Muscle layer of colon (tissue), 2 donors: ENCODE data around the gene ANO6.

Source experiments
- H3K27ac ChIP-seq: one replicate; pipeline ENCODE4 v1.7.0; 2013; ENCODE audit warnings: low read depth, mild to moderate bottlenecking, low read length, moderate library complexity
- H3K27me3 ChIP-seq, 2 donors: one replicate each; pipeline ENCODE4 v1.7.0; 2013; ENCODE audit warnings: low read length in 2 of 2, mild to moderate bottlenecking in 2 of 2; ENCODE audit not compliant: insufficient read depth in 2 of 2, control insufficient read depth in 1 of 2
- H3K36me3 ChIP-seq: one replicate; pipeline ENCODE4 v1.7.0; 2013; ENCODE audit warnings: mild to moderate bottlenecking, low read length; ENCODE audit not compliant: insufficient read depth
- H3K4me1 ChIP-seq: one replicate; pipeline ENCODE4 v1.7.0; 2013; ENCODE audit warnings: mild to moderate bottlenecking, low read length; ENCODE audit not compliant: insufficient read depth
- H3K4me3 ChIP-seq, 2 donors: one replicate each; pipeline ENCODE4 v1.7.0; 2013; ENCODE audit warnings: low read length in 2 of 2, low read depth in 1 of 2, mild to moderate bottlenecking in 1 of 2, moderate library complexity in 1 of 2
- H3K9ac ChIP-seq: one replicate; pipeline ENCODE4 v1.7.0; 2013; ENCODE audit warnings: low read length
- H3K9me3 ChIP-seq: one replicate; pipeline ENCODE4 v1.7.0; 2013; ENCODE audit warnings: mild to moderate bottlenecking, low read length
- donor health status: abdominal sarcoma.
- donor health status: Adenocarcinoma of cecum.

The ANO6 gene

GRCh38 chr12:45339035-45339434, 123.1 kb downstream of the ANO6 start:
- Histone ChIP-seq H3K9me3 (no peaks in the 10 kb centered on the region), H3K9ac (no peak overlapping the region)

GRCh38 chr12:45342171-45342570, 126.3 kb downstream of the ANO6 start:
- Histone ChIP-seq H3K27ac (no peak overlapping the region), H3K4me1 (peaks cover 21% of the 10 kb centered on the region), H3K4me3 (no peak overlapping the region), H3K9me3 (no peaks in the 10 kb centered on the region), H3K36me3 (no peaks in the 10 kb centered on the region), H3K27me3 (no peaks in the 10 kb centered on the region), H3K9ac (no peak overlapping the region)

More at GRCh38 chr12:45339035-45339434, 123.1 kb downstream of the ANO6 start:
- Histone ChIP-seq H3K27ac (peak overlapping the region; percentile 45), H3K4me3 (no peak overlapping the region), H3K27me3 (no peaks in the 10 kb centered on the region), H3K36me3 (no peaks in the 10 kb centered on the region), H3K4me1 (peaks cover 22% of the 10 kb centered on the region)

GRCh38 chr12:45342848-45343247, 127.0 kb downstream of the ANO6 start:
- Histone ChIP-seq H3K4me1 (peaks cover 21% of the 10 kb centered on the region), H3K27ac (no peak overlapping the region), H3K9ac (no peak overlapping the region), H3K36me3 (peaks cover under 1% of the 10 kb centered on the region), H3K4me3 (no peak overlapping the region), H3K27me3 (no peaks in the 10 kb centered on the region), H3K9me3 (no peaks in the 10 kb centered on the region)

- Histone ChIP-seq H3K27ac (no peak overlapping the region), H3K4me1 (peaks cover 15% of the 10 kb centered on the region)
Measured at GRCh38 chr12:45343269-45344051, 127.6 kb downstream of the ANO6 start.

GRCh38 chr12:45348311-45348710, 132.4 kb downstream of the ANO6 start:
- Histone ChIP-seq H3K27me3 (no peaks in the 10 kb centered on the region), H3K9ac (no peak overlapping the region), H3K4me3 (no peak overlapping the region), H3K4me1 (peaks cover 10% of the 10 kb centered on the region), H3K27ac (no peak overlapping the region), H3K9me3 (no peaks in the 10 kb centered on the region), H3K36me3 (peaks cover 27% of the 10 kb centered on the region)

More at GRCh38 chr12:45343269-45344051, 127.6 kb downstream of the ANO6 start:
- Histone ChIP-seq H3K9ac (no peak overlapping the region), H3K4me3 (no peak overlapping the region), H3K9me3 (no peaks in the 10 kb centered on the region), H3K36me3 (peaks cover 7% of the 10 kb centered on the region), H3K27me3 (no peaks in the 10 kb centered on the region)

GRCh38 chr12:45348986-45349385, 133.1 kb downstream of the ANO6 start:
- Histone ChIP-seq H3K36me3 (peaks cover 27% of the 10 kb centered on the region), H3K4me1 (peaks cover 9% of the 10 kb centered on the region), H3K9me3 (no peaks in the 10 kb centered on the region), H3K4me3 (no peak overlapping the region), H3K27me3 (no peaks in the 10 kb centered on the region), H3K9ac (no peak overlapping the region), H3K27ac (no peak overlapping the region)

GRCh38 chr12:45349916-45350315, 134.0 kb downstream of the ANO6 start:
- no peak overlapping the region for H3K9ac ChIP-seq
- H3K4me1 ChIP-seq: peaks cover 9% of the 10 kb centered on the region
- no peak overlapping the region for H3K27ac ChIP-seq
- H3K27me3 ChIP-seq: no peaks in the 10 kb centered on the region
- no peak overlapping the region for H3K4me3 ChIP-seq
- peaks cover 27% of the 10 kb centered on the region for H3K36me3 ChIP-seq
- H3K9me3 ChIP-seq: no peaks in the 10 kb centered on the region

- H3K4me3 ChIP-seq: no peak overlapping the region
- H3K36me3 ChIP-seq: peaks cover 27% of the 10 kb centered on the region
- no peaks in the 10 kb centered on the region for H3K27me3 ChIP-seq
- peaks cover 15% of the 10 kb centered on the region for H3K4me1 ChIP-seq
- no peaks in the 10 kb centered on the region for H3K9me3 ChIP-seq
- H3K9ac ChIP-seq: no peak overlapping the region
- H3K27ac ChIP-seq: no peak overlapping the region
Measured at GRCh38 chr12:45350861-45351260, 135.0 kb downstream of the ANO6 start.

GRCh38 chr12:45351921-45352670, 136.2 kb downstream of the ANO6 start:
- Histone ChIP-seq H3K27me3 (no peaks in the 10 kb centered on the region), H3K36me3 (peaks cover 27% of the 10 kb centered on the region), H3K9ac (no peak overlapping the region), H3K4me1 (peaks cover 23% of the 10 kb centered on the region), H3K9me3 (no peaks in the 10 kb centered on the region), H3K4me3 (no peak overlapping the region), H3K27ac (no peak overlapping the region)

GRCh38 chr12:45353944-45354343, 138.0 kb downstream of the ANO6 start:
- no peak overlapping the region for H3K9ac ChIP-seq
- H3K4me1 ChIP-seq: peaks cover 35% of the 10 kb centered on the region
- H3K9me3 ChIP-seq: no peaks in the 10 kb centered on the region
- H3K27ac ChIP-seq: no peak overlapping the region
- peaks cover 17% of the 10 kb centered on the region for H3K36me3 ChIP-seq
- H3K27me3 ChIP-seq: no peaks in the 10 kb centered on the region
- H3K4me3 ChIP-seq: no peak overlapping the region

- no peaks in the 10 kb centered on the region for H3K27me3 ChIP-seq
- H3K36me3 ChIP-seq: peaks cover 17% of the 10 kb centered on the region
- no peaks in the 10 kb centered on the region for H3K9me3 ChIP-seq
- no peak overlapping the region for H3K9ac ChIP-seq
- H3K4me1 ChIP-seq: peaks cover 35% of the 10 kb centered on the region
- H3K4me3 ChIP-seq: no peak overlapping the region
- no peak overlapping the region for H3K27ac ChIP-seq
Measured at GRCh38 chr12:45354399-45354798, 138.5 kb downstream of the ANO6 start.
